H1 (cell line): ENCODE results near the gene PRDX2. TPM values are rescaled to one million over a fixed set of nuclear protein-coding genes. Genes with fewer than 3 reads are reported as not detected.

Experiments used
- CEBPB ChIP-seq: IDR thresholded peaks from 2 replicates; pipeline ENCODE4 v1.6.1; 2012; ENCODE audit warnings: low read depth, low read length
- CHD2 ChIP-seq: IDR thresholded peaks from 2 replicates; pipeline ENCODE4 v1.6.1; 2012; ENCODE audit warnings: low read length, improper control_type of control experiment
- HDAC2 ChIP-seq, 2 experiments: fragments of 300-600 bp in 1 of 2; sonication (generic) in 1 of 2; IDR thresholded peaks; 2 replicates each; pipeline ENCODE4 v1.6.1; 2011 to 2012; ENCODE audit warnings: low read depth in 2 of 2, low read length in 2 of 2, mild to moderate bottlenecking in 2 of 2, moderate library complexity in 2 of 2, borderline replicate concordance in 1 of 2, inconsistent platforms in 1 of 2
- KDM1A ChIP-seq: fragments of 200-600, 300-600 bp; sonication (generic); IDR thresholded peaks from 2 replicates; pipeline ENCODE4 v1.7.1; 2016; ENCODE audit warnings: mild to moderate bottlenecking, low read length, borderline replicate concordance
- POLR2A ChIP-seq, 2 experiments: IDR thresholded peaks; 1 replicate in 1 of 2; 2 replicates in 1 of 2; pipeline ENCODE4 v1.6.1; 2011; ENCODE audit warnings: low read depth in 2 of 2, low read length in 2 of 2, mild to moderate bottlenecking in 2 of 2; ENCODE audit errors: control extremely low read depth in 1 of 2
- SIN3A ChIP-seq, 2 experiments: IDR thresholded peaks in 1 of 2; conservative IDR thresholded peaks in 1 of 2; 2 replicates each; pipeline ENCODE4 v1.6.1; 2011 to 2012; ENCODE audit warnings: low read length in 2 of 2, improper control_type of control experiment in 1 of 2, low read depth in 1 of 2, mild to moderate bottlenecking in 1 of 2
- polyA plus RNA-seq, 7 experiments: library from polyadenylated mRNA; depleted of rRNA in 3 of 7; stranded (reverse) in 5 of 7; unstranded in 2 of 7; fragments of >200 nt in 5 of 7; fragments of 200-250 nt in 2 of 7; gene quantifications; 1 replicate in 5 of 7; 2 replicates in 1 of 7; 4 replicates in 1 of 7; pipeline versions ENCODE4 v1.2.1 to v1.2.3, GENCODE V29; 2011 to 2013; ENCODE audit warnings: missing spikeins in 2 of 7, mixed read lengths in 2 of 7
- total RNA-seq: library from RNA; stranded (reverse); fragmentation: NEBNext Ultra II Directional; extraction: Animal tissue kit (Norgen Biotek cat#: 25700); gene quantifications from 2 replicates; pipeline ENCODE4 v1.2.1, GENCODE V29; 2021
- TF ChIP-seq, protein P1 (sequence below): IDR thresholded peaks from 2 replicates; pipeline ENCODE4 v1.6.1; 2012; ENCODE audit warnings: low read length, inconsistent platforms

PRDX2 gene
- total and polyA plus RNA-seq, 2 of the 8 experiments (the other 6 are each of a cell fraction or from before 2014, with no cell fraction given) = 380 to 748 TPM

DNA sequence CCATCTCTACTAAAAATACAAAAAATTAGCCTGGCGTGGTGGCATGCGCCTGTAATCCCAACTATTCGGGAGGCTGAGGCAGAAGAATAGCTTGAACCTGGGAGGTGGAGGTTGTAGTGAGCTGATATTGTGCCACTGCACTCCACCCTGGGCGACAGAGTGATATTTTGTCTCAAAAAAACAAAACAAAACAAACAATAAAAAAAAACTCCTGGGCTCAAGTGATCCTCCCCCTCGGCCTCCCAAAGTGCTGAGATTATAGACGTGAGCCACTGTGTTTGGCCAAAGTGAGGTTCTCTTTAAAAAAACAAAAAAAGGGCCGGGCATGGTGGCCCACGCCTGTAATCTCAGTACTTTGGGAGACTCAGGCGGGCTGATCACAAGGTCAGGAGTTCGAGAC lies 14.1 kb downstream of the PRDX2 start (continued):
- TF ChIP-seq CHD2 = no peak
- TF ChIP-seq, protein P1, sequence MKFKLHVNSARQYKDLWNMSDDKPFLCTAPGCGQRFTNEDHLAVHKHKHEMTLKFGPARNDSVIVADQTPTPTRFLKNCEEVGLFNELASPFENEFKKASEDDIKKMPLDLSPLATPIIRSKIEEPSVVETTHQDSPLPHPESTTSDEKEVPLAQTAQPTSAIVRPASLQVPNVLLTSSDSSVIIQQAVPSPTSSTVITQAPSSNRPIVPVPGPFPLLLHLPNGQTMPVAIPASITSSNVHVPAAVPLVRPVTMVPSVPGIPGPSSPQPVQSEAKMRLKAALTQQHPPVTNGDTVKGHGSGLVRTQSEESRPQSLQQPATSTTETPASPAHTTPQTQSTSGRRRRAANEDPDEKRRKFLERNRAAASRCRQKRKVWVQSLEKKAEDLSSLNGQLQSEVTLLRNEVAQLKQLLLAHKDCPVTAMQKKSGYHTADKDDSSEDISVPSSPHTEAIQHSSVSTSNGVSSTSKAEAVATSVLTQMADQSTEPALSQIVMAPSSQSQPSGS = no peak
- TF ChIP-seq POLR2A (IDR thresholded peaks at IDR 0.05; ENCODE audit: control extremely low read depth in 1 of 2, low read depth in 2 of 2, low read length in 2 of 2) = no peak
- TF ChIP-seq HDAC2 (IDR thresholded peaks at IDR 0.05; ENCODE audit: borderline replicate concordance in 1 of 2, low read depth in 2 of 2, low read length in 2 of 2) = no peak
- TF ChIP-seq KDM1A = no peak
- no peak for TF ChIP-seq SIN3A (conservative IDR thresholded peaks at IDR 0.05 in 1 of 2, IDR thresholded peaks at IDR 0.05 in 1 of 2; ENCODE audit: low read depth in 1 of 2, low read length in 2 of 2)
- TF ChIP-seq CEBPB = no peak
